ENCODE data around the gene PLCB3.

PLCB3 gene

DNA sequence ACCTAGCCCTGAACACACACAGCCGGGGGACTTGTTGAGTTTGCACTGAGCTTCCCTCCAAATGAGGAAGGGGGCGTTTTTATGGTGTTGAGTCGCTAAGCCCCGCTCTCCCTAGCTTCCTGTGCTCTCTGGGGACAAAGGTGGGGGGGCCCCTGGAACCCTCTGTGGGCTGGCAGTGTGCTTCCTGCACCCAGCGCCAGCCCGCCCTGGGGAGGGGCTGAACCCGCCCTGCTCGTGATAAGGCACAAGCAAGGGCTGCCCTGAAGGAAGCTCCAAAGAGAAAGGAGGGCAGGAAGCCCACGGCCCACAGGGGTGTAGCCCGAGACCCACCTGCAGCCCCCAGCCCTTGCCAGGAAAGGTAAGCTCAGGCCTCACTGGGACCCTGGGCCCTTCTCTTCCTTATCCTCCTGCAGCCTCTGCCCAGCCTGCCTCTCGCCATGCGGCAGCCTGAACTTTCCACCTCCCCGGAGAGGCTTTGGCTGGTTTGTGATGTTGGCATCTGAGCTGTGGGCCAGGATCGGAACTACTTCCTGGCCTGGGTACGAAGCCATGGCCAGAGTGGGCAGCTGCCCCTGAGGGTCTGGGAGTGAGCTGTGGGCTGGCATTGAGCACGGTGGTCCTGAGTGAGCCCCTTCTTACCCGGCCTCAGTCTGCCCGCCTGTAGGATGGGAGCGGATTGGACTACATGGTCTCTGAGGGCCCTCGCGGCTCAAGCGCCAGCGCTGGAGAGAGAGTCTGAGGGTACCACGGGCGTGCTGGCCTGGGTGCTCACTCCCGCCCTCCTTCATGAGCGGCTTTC, 44.7 kb upstream of the PLCB3 start, which contains the start of gene FERMT3:
TSS of gene FERMT3 (plus strand) at position 265 of the 799 bp plus-strand sequence. CDS start 644 bp downstream, outside the sequence.
- no peak within 1 kb of the TSS for H3K4me3 ChIP-seq (ENCODE audit: low read length)
- no peak for DNase-seq (ENCODE audit: low read depth)
- TF ChIP-seq, protein P1, sequence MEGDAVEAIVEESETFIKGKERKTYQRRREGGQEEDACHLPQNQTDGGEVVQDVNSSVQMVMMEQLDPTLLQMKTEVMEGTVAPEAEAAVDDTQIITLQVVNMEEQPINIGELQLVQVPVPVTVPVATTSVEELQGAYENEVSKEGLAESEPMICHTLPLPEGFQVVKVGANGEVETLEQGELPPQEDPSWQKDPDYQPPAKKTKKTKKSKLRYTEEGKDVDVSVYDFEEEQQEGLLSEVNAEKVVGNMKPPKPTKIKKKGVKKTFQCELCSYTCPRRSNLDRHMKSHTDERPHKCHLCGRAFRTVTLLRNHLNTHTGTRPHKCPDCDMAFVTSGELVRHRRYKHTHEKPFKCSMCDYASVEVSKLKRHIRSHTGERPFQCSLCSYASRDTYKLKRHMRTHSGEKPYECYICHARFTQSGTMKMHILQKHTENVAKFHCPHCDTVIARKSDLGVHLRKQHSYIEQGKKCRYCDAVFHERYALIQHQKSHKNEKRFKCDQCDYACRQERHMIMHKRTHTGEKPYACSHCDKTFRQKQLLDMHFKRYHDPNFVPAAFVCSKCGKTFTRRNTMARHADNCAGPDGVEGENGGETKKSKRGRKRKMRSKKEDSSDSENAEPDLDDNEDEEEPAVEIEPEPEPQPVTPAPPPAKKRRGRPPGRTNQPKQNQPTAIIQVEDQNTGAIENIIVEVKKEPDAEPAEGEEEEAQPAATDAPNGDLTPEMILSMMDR (IDR thresholded peaks at IDR 0.05; ENCODE audit: insufficient read depth, low read depth, low read length, missing control alignments) = no peak

DNA sequence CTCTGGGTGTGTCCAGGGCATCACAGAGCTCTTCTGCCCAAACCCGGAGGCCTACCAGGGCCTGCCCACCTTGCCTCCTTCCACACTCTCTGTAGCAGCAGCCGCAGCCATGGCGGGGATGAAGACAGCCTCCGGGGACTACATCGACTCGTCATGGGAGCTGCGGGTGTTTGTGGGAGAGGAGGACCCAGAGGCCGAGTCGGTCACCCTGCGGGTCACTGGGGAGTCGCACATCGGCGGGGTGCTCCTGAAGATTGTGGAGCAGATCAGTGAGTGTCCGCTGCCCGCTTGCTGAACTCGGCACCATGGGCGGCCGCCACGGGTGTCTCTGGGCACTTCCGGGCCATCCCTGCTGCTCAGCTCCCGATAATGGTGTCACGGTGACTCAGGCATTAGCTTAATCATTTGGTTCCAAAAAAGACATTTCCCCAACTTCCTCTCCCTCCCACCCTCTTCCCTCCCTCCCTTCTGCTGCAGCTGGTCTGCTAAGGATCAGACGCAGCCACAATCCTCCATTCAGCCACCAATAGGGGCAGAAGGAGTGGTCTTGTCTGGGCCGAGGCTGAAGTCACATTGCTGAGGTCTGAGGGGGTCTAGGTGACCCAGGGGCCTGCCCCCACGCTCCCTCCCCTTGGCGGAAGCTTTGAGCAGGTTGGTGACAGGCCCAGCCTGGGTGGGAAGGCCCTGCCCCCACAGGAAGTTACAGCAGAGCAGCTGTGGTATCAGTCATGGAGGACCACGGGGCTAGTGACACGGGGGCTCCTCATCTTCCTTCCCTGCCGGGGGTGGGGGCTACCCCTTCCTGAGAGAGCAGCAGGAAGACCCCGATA, 43.9 kb upstream of the PLCB3 start:
- DNase-seq (ENCODE audit: low read depth) = no peak
- no peak overlapping the region for H3K4me3 ChIP-seq (ENCODE audit: low read length)
- TF ChIP-seq, protein P1 (IDR thresholded peaks at IDR 0.05; ENCODE audit: insufficient read depth, low read depth, low read length, missing control alignments) = no peak

DNA sequence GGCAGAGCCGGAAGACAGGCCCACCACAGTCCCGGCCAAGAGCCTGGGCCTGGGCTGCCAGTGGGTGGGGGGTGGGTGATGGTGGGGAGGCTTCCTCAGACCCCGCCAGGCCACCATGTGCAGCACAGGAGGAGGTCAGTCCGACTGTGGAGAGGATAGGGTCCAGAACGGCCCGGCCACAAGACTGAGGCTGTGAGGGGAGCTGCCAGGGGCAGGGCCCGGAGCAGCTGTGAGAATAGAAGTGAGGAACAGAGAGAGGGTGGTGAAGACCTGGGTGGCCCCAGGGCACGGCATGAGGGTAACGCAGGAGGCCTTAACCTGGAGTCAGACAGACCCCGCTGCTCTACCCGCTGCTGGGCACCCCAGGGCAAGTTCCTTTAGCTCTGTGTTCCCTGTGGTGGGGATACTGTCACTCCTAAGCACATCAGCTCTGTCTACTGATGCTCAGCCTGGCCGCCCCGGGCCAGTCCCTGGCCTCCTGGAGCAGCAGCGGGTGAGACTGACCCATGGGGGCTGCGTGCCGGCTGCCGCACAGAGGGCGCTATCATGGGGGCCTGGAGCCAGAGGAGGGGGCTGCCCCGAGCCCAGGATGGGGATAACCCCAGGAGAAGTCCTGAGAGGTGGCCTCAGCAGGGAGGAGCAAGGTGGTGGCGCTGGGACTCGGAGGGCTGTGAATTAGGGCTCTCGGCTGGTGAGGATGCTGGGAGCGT, 43.1 kb upstream of the PLCB3 start:
- TF ChIP-seq, protein P1 (IDR thresholded peaks at IDR 0.05; ENCODE audit: insufficient read depth, low read depth, low read length, missing control alignments) = no peak

DNA sequence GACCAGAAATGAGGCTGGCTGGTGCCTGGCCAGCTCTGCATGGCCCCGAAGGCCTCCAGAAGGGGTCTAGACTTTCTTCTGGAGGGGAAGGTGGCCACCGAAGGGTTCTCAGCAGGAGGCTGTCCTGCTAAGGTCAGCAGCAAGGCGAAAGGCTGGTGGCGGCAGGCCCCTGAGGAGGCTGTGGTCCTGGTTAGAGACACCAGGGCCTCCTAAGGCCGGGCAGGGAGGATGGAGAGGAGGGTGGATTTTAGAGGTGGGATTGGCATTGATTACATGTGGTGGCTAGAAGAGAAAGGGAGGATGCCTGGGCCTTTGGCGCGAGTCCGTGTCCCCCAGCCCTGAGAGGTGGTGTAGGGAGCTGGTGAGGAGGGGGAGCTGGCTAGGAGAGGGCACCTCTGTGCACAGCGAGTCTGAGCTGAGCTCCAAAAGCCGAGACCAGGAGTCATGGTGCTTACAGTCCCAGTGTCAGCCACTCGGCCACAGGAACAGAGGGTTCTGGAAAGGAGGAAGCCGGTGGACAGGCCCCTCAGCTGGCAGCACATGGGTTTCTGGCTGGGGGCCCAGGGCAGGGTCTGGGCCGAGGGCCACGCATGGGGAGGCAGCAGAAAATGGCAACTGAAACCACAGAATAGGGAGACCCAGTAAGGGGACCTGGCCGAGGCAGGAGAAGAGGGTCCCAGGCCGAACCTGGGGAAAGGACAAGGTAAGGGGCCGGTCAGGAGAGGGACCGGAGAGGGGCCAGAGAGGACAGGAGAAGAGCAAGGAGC, 42.4 kb upstream of the PLCB3 start:
- H3K4me3 ChIP-seq (ENCODE audit: low read length) = no peak overlapping the region
- TF ChIP-seq, protein P1 (IDR thresholded peaks at IDR 0.05; ENCODE audit: insufficient read depth, low read depth, low read length, missing control alignments) = no peak
- no peak for DNase-seq (ENCODE audit: low read depth)

More for the DNA sequence above, 43.1 kb upstream of the PLCB3 start:
- no peak overlapping the region for H3K4me3 ChIP-seq (ENCODE audit: low read length)
- no peak for DNase-seq (ENCODE audit: low read depth)

DNA sequence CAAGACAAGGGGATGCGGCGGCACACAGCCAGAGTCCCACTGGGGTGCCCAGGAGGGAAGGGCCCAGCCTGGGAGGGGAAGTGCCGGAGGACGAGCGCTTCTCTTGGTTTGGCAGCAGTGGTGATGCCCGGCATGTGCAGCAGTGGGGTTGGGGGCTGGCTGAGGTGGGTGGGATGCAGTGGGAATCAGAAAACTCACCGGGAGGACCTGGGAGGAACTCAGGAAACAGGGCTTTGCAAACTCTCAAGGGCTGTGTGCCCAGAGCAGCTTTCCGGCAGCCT, 41.8 kb upstream of the PLCB3 start:
- DNase-seq (ENCODE audit: low read depth) = no peak
- TF ChIP-seq, protein P1 (IDR thresholded peaks at IDR 0.05; ENCODE audit: insufficient read depth, low read depth, low read length, missing control alignments) = no peak
- no peak overlapping the region for H3K4me3 ChIP-seq (ENCODE audit: low read length)

DNA sequence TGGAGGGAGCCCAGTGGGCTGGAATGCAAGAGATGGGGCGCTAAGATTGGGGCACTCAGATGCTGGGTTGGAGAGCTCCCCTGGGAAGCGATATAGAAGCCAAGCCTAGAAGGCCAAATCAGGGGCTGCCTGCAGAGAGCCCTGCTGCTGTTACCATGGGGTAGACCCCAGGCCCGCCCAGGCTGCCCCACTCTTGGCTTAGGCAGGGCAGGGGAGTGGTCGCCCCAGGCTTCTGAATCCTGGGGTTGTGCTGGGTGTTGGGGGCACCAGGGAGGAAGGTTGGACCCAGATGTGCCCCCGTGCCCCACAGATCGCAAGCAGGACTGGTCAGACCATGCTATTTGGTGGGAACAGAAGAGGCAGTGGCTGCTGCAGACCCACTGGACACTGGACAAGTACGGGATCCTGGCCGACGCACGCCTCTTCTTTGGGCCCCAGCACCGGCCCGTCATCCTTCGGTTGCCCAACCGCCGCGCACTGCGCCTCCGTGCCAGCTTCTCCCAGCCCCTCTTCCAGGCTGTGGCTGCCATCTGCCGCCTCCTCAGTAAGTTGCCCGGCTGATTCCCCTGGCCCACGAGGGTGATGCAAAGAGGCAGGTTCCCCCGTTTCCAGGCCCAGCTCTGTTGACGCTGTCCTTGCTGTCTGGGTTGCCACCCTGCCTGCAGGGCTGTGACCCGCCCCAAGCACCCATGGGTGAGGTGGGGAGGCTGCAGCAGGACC, 40.9 kb upstream of the PLCB3 start:
- TF ChIP-seq, protein P1 (IDR thresholded peaks at IDR 0.05; ENCODE audit: insufficient read depth, low read depth, low read length, missing control alignments) = no peak
- no peak for DNase-seq (ENCODE audit: low read depth)
- H3K4me3 ChIP-seq (ENCODE audit: low read length) = no peak overlapping the region

All from epithelial cell of esophagus (primary cell).